SU-DHL-6 (cell line): Measurements from ENCODE around the gene C8A.

Experiments used
- H2AFZ ChIP-seq: fragments of 200-600 bp; sonication (generic); 2 replicates; pipeline ENCODE4 v1.6.1; 2014; ENCODE audit warnings: low read depth, mild to moderate bottlenecking, moderate library complexity, mixed read lengths, antibody characterized with exemption, low read length; ENCODE audit not compliant: severe bottlenecking
- H3F3A ChIP-seq: fragments of 200-600 bp; shearing (Covaris generic); 2 replicates; pipeline ENCODE4 v1.6.0; 2016; ENCODE audit warnings: antibody characterized with exemption, mild to moderate bottlenecking; ENCODE audit not compliant: insufficient read depth
- H3K27ac ChIP-seq: fragments of 200-600 bp; sonication (generic); 2 replicates; pipeline ENCODE4 v1.5.1; 2016; ENCODE audit warnings: low read depth, mild to moderate bottlenecking, low read length, moderate library complexity, mixed read lengths
- H3K27me3 ChIP-seq: fragments of 200-600 bp; sonication (generic), shearing (Covaris generic); 2 replicates; pipeline ENCODE4 v1.6.0; 2014; ENCODE audit warnings: mild to moderate bottlenecking, low read length
- H3K36me3 ChIP-seq: fragments of 200-600 bp; sonication (generic); 2 replicates; pipeline ENCODE4 v1.6.1; 2014; ENCODE audit warnings: mild to moderate bottlenecking, low read length, mixed read lengths
- H3K4me2 ChIP-seq: fragments of 300-600, 200-600 bp; shearing (Covaris generic), sonication (generic); 2 replicates; pipeline ENCODE4 v1.6.0; 2014; ENCODE audit warnings: low read length, low read depth, mild to moderate bottlenecking; ENCODE audit not compliant: poor library complexity, severe bottlenecking
- H3K4me3 ChIP-seq: fragments of 200-600 bp; sonication (generic); 2 replicates; pipeline ENCODE4 v1.5.1; 2014; ENCODE audit warnings: antibody characterized with exemption, low read length, mild to moderate bottlenecking, mixed read lengths; ENCODE audit not compliant: insufficient read depth, poor library complexity, severe bottlenecking
- H3K79me2 ChIP-seq: fragments of 200-600 bp; sonication (generic); 2 replicates; pipeline ENCODE4 v1.6.1; 2014; ENCODE audit warnings: mild to moderate bottlenecking, low read length, moderate library complexity; ENCODE audit not compliant: insufficient read depth
- H3K9ac ChIP-seq: fragments of 200-600 bp; sonication (generic); 2 replicates; pipeline ENCODE4 v1.7.0; 2014; ENCODE audit warnings: mild to moderate bottlenecking, low read length
- H3K9me2 ChIP-seq: fragments of 200-600 bp; sonication (generic); replicated peaks from 2 replicates; pipeline ENCODE4 v1.6.1; 2014; ENCODE audit warnings: low read length; ENCODE audit not compliant: insufficient read depth
- H3K9me3 ChIP-seq: fragments of 200-600 bp; sonication (generic); 2 replicates; pipeline ENCODE4 v1.6.1; 2014; ENCODE audit warnings: low read length, mixed read lengths; ENCODE audit not compliant: insufficient read depth
- H4K20me1 ChIP-seq: fragments of 200-600 bp; sonication (generic); 2 replicates; pipeline ENCODE4 v1.6.1; 2014; ENCODE audit warnings: low read depth, mild to moderate bottlenecking, antibody characterized with exemption, low read length, moderate library complexity, mixed read lengths
- CTCF ChIP-seq: fragments of 200-600 bp; sonication (generic); IDR thresholded peaks from one replicate; pipeline ENCODE4 v1.5.1; 2017; ENCODE audit warnings: antibody characterized with exemption, mild to moderate bottlenecking, low read length, moderate library complexity; ENCODE audit not compliant: insufficient read depth, poor library complexity, severe bottlenecking
- EZH2phosphoT487 ChIP-seq: fragments of 200-600 bp; sonication (generic), shearing (Covaris generic); conservative IDR thresholded peaks from 2 replicates; pipeline ENCODE4 v1.6.1; 2018; ENCODE audit warnings: mild to moderate bottlenecking, antibody characterized with exemption, low read length, moderate library complexity, mixed read lengths

Gene C8A

GRCh38 chr1:56938646-56939045 lies 84.0 kb downstream of the C8A start:
- Histone ChIP-seq H3K27me3 (no peaks in the 10 kb centered on the region), H3K4me2 (no peak overlapping the region), H3K9ac (no peak overlapping the region), H3K79me2 (no peaks in the 10 kb centered on the region), H3F3A (no peaks in the 10 kb centered on the region), H4K20me1 (no peaks in the 10 kb centered on the region), H3K36me3 (no peaks in the 10 kb centered on the region), H2AFZ (no peak overlapping the region), H3K4me3 (no peak overlapping the region), H3K9me3 (no peaks in the 10 kb centered on the region), H3K27ac (no peak overlapping the region), H3K9me2 (no peaks in the 10 kb centered on the region)
- TF ChIP-seq EZH2phosphoT487 (no peak), CTCF (no peak)

GRCh38 chr1:56939209-56939608 lies 84.6 kb downstream of the C8A start:
- H2AFZ ChIP-seq: no peak overlapping the region
- no peak overlapping the region for H3K27ac ChIP-seq
- no peaks in the 10 kb centered on the region for H3K36me3 ChIP-seq
- H3K4me3 ChIP-seq: no peak overlapping the region
- H3K79me2 ChIP-seq: no peaks in the 10 kb centered on the region
- no peaks in the 10 kb centered on the region for H3F3A ChIP-seq
- no peaks in the 10 kb centered on the region for H4K20me1 ChIP-seq
- H3K9me3 ChIP-seq: no peaks in the 10 kb centered on the region
- TF ChIP-seq EZH2phosphoT487 (no peak), CTCF (no peak)
- no peaks in the 10 kb centered on the region for H3K9me2 ChIP-seq
- no peaks in the 10 kb centered on the region for H3K27me3 ChIP-seq
- no peak overlapping the region for H3K4me2 ChIP-seq
- H3K9ac ChIP-seq: no peak overlapping the region

- Histone ChIP-seq H3K9me2 (no peaks in the 10 kb centered on the region), H3F3A (no peaks in the 10 kb centered on the region)
Observed at GRCh38 chr1:56940039-56940438, 85.4 kb downstream of the C8A start.

More at GRCh38 chr1:56940039-56940438, 85.4 kb downstream of the C8A start:
- no peak overlapping the region for H3K4me2 ChIP-seq
- TF ChIP-seq EZH2phosphoT487 (no peak), CTCF (no peak)
- H3K4me3 ChIP-seq: no peak overlapping the region
- H3K27ac ChIP-seq: no peak overlapping the region
- no peaks in the 10 kb centered on the region for H3K79me2 ChIP-seq
- H3K27me3 ChIP-seq: no peaks in the 10 kb centered on the region
- no peak overlapping the region for H3K9ac ChIP-seq
- H4K20me1 ChIP-seq: no peaks in the 10 kb centered on the region
- H3K9me3 ChIP-seq: no peaks in the 10 kb centered on the region
- H3K36me3 ChIP-seq: no peaks in the 10 kb centered on the region
- no peak overlapping the region for H2AFZ ChIP-seq
